Right atrium auricular region (tissue), 2 donors: ENCODE measurements around the gene MYH13. TPM values are rescaled to one million over a fixed set of nuclear protein-coding genes. Genes with fewer than 3 reads are reported as not detected.

Source experiments
- DNase-seq: peaks from one replicate; pipeline ENCODE4 v3.0.0-alpha.2; 2019; ENCODE audit warnings: low spot score
- H3K27ac ChIP-seq, 2 donors: fragments of 200-600 bp; sonication (generic); 1 replicate in 1 of 2; 2 replicates in 1 of 2; pipeline ENCODE4 v1.5.1; 2016 to 2019
- H3K27me3 ChIP-seq, 2 donors: fragments of 200-600 bp; sonication (generic); one replicate each; pipeline versions ENCODE4 v1.5.1 to v1.6.0; 2017 to 2019
- H3K36me3 ChIP-seq: fragments of 200-600 bp; sonication (generic); one replicate; pipeline ENCODE4 v1.5.1; 2016
- H3K4me1 ChIP-seq, 2 donors: fragments of 200-600 bp; sonication (generic); one replicate each; pipeline versions ENCODE4 v1.5.1 to v1.6.0; 2017 to 2019
- H3K4me3 ChIP-seq, 2 donors: fragments of 200-600 bp; sonication (generic); 1 replicate in 1 of 2; 2 replicates in 1 of 2; pipeline ENCODE4 v1.5.1; 2017 to 2019; ENCODE audit warnings: mild to moderate bottlenecking in 1 of 2, moderate library complexity in 1 of 2
- H3K9me3 ChIP-seq, 2 donors: fragments of 200-600 bp; sonication (generic); one replicate each; pipeline ENCODE4 v1.5.1; 2019
- CTCF ChIP-seq, 2 donors: fragments of 200-600 bp; sonication (generic); IDR thresholded peaks; one replicate each; pipeline ENCODE4 v1.5.1; 2019; ENCODE audit warnings: antibody characterized with exemption in 2 of 2
- total RNA-seq, 2 donors: library from RNA; depleted of rRNA; stranded (reverse); fragments of >200 nt; gene quantifications; one replicate each; pipeline ENCODE4 v1.1.0, GENCODE V29; 2016

MYH13 gene
- total RNA-seq, 2 donors from 2014 or later, result not detected

DNA sequence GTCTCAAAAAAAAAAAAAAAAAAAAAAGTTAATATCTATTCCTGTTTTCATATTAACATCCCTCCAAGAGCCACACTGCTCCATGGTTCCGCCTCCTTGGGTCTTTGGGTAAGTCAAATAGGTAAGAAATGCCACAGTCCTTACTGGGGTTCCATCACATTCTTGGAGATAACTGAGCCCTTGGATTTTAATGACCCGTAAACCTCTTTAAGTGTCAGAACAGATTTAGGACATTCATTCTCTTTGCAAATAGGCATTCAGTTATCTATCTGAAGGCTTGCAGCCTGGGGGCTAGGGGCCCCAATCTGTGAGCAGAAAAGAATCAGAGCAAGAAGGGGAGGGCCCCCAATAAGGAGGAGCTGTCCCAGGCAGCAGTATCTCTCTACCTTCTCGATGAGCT, 28.0 kb downstream of the MYH13 start:
- Histone ChIP-seq H3K27ac (no peak overlapping the region), H3K4me1 (no peaks in the 10 kb centered on the region), H3K4me3 (no peak overlapping the region), H3K9me3 (no peaks in the 10 kb centered on the region), H3K27me3 (no peaks in the 10 kb centered on the region), H3K36me3 (no peaks in the 10 kb centered on the region)
- DNase-seq, result no peak
- no peak for TF ChIP-seq CTCF (IDR thresholded peaks at IDR 0.05)

GRCh38 chr17:10339051-10339450, 33.8 kb downstream of the MYH13 start:
- H3K27ac ChIP-seq, result no peak overlapping the region
- no peaks in the 10 kb centered on the region for H3K36me3 ChIP-seq
- no peaks in the 10 kb centered on the region for H3K9me3 ChIP-seq
- no peaks in the 10 kb centered on the region for H3K4me1 ChIP-seq
- no peak for DNase-seq
- TF ChIP-seq CTCF (IDR thresholded peaks at IDR 0.05), result no peak
- H3K27me3 ChIP-seq, result no peaks in the 10 kb centered on the region
- H3K4me3 ChIP-seq, result no peak overlapping the region

DNA sequence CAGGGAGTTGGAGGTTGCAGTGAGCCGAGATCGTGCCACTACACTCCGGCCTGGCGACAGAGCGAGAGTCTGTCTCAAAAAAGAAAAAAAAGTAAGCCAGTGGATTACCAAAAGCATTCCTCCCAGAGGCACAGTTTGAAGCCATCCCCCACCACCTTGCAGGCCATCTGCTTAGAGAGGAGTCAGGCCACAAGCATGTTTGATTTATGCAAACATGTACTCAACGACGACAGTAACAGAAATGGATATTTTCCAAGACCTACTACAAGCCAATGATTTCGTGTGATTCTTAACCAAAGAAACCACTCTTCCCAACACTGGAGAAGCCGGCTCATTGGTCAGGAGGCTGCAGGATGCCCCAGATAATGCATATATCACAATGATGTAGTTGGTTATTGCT, 34.8 kb downstream of the MYH13 start:
- H3K9me3 ChIP-seq, result no peaks in the 10 kb centered on the region
- no peaks in the 10 kb centered on the region for H3K36me3 ChIP-seq
- H3K27ac ChIP-seq, result no peak overlapping the region
- no peak for TF ChIP-seq CTCF (IDR thresholded peaks at IDR 0.05)
- DNase-seq, result no peak
- no peaks in the 10 kb centered on the region for H3K27me3 ChIP-seq
- H3K4me1 ChIP-seq, result no peaks in the 10 kb centered on the region
- H3K4me3 ChIP-seq, result no peak overlapping the region

DNA sequence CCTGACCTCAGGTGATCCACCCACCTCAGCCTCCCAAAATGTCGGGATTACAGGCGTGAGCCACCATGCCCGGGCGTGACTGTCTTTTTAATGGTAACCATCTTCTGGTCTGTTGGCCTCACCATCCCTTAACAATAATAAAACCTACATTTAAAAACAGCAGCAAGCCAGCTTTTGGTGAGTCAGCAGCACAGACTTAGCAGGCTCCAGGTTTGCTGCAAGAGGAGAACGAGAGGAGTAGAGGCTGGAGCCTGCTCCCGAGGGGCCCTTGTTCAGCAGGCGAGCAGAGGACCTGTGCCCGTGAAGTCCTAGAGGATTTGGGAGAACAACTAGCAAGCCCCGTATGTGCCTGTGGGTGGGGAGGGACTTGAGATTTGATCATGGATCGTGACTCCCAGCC, 35.7 kb downstream of the MYH13 start:
- Histone ChIP-seq H3K27ac (no peak overlapping the region), H3K4me3 (no peak overlapping the region), H3K9me3 (no peaks in the 10 kb centered on the region), H3K4me1 (no peaks in the 10 kb centered on the region), H3K27me3 (no peaks in the 10 kb centered on the region), H3K36me3 (no peaks in the 10 kb centered on the region)
- DNase-seq, result no peak
- TF ChIP-seq CTCF (IDR thresholded peaks at IDR 0.05), result no peak

DNA sequence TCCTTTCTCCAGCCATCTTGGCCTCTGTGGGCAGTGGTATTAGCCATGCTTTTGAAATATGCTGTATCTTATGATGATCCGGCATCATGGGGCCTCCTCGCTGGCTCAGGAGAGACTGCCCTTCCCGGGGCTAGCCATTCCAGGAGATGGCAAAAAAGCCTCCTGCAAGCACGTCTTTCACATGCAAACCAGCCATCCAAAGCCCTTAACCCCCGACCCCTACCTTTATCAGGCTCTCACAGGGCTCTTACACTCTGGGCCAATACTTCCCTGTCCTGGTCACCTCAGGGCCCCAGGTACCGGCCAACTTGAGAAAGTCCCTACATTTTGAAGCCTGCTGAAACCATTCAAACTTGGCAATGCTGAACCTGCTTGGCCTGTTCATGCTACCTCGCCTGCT, 36.4 kb downstream of the MYH13 start:
- Histone ChIP-seq H3K4me3 (no peak overlapping the region), H3K9me3 (no peaks in the 10 kb centered on the region)

More for the DNA sequence above, 36.4 kb downstream of the MYH13 start:
- DNase-seq, result no peak
- H3K36me3 ChIP-seq, result no peaks in the 10 kb centered on the region
- TF ChIP-seq CTCF (IDR thresholded peaks at IDR 0.05), result no peak
- H3K27ac ChIP-seq, result no peak overlapping the region
- no peaks in the 10 kb centered on the region for H3K4me1 ChIP-seq
- no peaks in the 10 kb centered on the region for H3K27me3 ChIP-seq
